GM11168 (cell line): Measurements from ENCODE around the gene TMPRSS3.
"Not testable (repeated sequence)": the region's sequence is repeated elsewhere in the genome, so short reads cannot be mapped to it uniquely, and the experiment has no call there.

ENCODE experiments used
- in situ Hi-C: fragments of 300-500 bp; cut with MboI; formaldehyde crosslinking; loops from one replicate; pipeline ENCODE4 v1.12.0; 2022; ENCODE audit warnings: low sequenced_read_pairs; ENCODE audit not compliant: unreplicated experiment

Gene TMPRSS3

GRCh38 chr21:42411197-42411869, 15.5 kb upstream of the TMPRSS3 start:
- in situ Hi-C loops = no loop called here

DNA sequence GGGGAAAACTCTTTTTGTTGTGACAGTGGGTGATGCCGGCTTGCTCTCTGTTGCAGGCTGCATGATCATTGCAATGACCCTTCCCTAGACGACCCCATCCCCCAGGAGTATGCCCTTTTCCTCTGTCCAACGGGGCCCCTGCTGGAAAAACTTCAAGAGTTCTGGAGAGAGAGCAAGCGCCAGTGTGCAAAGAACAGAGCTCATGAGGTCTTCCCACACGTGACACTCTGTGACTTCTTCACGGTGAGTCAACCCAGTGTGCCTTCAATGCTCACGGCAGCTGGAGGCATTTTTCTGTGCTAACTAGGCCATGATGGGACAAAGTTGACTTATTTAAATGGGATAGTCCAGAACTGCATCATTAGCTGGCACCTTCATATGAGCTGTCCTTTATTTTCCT, 13.5 kb upstream of the TMPRSS3 start:
- in situ Hi-C loops = no loop called here

DNA sequence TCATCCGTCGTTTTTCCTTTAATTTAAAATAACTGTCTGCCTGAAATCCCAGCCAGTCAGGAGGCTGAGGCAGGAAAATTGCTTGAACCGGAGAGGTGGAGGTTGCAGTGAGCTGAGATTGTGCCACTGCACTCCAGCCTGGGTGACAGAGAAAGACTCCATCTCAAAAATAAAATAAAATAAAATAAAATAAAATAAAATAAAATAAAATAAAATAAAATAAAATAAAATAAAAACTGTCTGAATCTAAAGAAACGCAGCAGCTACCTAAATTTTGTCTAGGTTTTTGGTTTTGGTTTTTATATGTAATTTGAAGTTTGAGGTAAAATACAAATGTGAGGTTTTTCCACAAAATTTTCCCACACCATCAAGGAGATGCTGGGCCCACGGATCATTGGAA, 12.9 kb upstream of the TMPRSS3 start:
- in situ Hi-C loops = not testable (repeated sequence)

- in situ Hi-C loops = no loop called here
Measured at GRCh38 chr21:42407476-42407875, 11.6 kb upstream of the TMPRSS3 start.

GRCh38 chr21:42406866-42407265, 11.0 kb upstream of the TMPRSS3 start:
- in situ Hi-C loops = no loop called here

DNA sequence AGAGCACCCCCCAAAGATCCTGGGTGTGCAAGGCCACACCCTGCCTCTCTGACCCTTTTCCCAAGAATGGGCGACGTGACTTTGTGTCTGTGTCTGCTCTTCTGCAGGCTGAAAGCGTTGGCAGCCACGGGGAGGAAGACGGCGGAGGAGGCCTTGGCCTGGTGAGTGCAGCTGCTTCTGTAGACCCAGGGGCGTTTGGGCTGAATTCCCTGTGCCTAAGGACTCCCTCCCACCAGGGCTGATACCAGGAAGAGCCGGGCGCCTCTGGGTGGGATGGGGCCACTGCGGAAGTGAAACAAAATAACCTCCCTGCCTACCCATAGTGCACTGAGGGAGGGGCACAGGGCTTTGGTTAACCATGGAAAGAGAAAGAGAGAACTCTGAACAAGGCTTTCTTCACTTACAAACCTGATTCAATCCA, 10.4 kb upstream of the TMPRSS3 start:
- in situ Hi-C loops = no loop called here

GRCh38 chr21:42405064-42406013, 9.5 kb upstream of the TMPRSS3 start:
- in situ Hi-C loops = no loop called here

- in situ Hi-C loops = no loop called here
Measured at GRCh38 chr21:42404539-42404938, 8.7 kb upstream of the TMPRSS3 start.

DNA sequence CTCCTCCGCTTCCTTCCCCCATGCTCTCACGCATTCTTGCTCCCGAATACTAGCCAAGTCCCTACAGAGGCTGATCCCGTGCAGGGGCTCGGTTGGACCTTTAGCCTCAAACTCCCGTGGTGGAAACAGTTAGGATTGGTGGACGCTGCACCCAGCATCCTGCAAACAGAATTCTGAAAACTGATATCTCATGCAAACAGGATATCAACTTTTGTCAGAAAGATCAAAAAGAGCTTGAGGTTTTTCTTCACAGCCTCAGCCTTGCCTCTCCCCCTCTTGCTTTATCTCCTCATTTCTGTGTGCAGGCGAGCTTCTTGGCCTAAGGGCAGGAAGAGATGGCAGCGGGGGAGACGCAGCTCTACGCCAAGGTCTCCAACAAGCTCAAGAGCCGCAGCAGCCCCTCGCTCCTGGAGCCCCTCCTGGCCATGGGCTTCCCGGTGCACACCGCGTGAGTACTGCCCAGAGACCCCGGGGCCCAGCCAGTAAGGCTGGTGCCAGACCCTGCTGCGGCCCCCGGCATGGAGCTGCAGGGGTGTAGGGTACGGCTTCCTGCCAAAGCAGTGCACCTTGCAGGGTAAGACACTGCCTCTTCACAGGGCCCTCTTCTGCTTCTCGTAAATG, 7.9 kb upstream of the TMPRSS3 start, which contains the start of gene UBASH3A:
Gene UBASH3A (plus strand): TSS at position 292 of the 621 bp plus-strand sequence. CDS start 44 bp downstream, at position 336.
- in situ Hi-C loops = no loop called here

GRCh38 chr21:42401820-42402251, 6.0 kb upstream of the TMPRSS3 start:
- in situ Hi-C loops = no loop called here

DNA sequence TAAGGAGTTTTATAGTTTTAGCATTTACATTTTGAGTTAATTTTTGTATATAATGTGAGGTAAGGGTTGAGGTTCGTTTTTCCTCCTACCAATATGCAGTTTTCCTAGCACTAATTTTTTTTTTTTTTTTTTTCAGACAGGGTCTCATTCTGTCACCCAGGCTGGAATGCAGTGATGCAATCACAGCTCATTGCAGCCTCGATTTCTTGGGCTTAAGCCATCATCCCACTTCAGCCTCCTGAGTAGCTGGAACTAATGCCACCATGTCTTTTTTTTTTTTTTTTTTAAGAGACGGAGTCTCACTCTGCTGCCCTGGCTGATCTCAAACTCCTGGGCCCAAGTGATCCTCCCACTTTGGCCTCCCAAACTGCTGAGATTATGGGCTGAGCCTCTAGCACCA, 5.3 kb upstream of the TMPRSS3 start:
- in situ Hi-C loops = no loop called here

GRCh38 chr21:42400525-42400924, 4.7 kb upstream of the TMPRSS3 start:
- in situ Hi-C loops = no loop called here

DNA sequence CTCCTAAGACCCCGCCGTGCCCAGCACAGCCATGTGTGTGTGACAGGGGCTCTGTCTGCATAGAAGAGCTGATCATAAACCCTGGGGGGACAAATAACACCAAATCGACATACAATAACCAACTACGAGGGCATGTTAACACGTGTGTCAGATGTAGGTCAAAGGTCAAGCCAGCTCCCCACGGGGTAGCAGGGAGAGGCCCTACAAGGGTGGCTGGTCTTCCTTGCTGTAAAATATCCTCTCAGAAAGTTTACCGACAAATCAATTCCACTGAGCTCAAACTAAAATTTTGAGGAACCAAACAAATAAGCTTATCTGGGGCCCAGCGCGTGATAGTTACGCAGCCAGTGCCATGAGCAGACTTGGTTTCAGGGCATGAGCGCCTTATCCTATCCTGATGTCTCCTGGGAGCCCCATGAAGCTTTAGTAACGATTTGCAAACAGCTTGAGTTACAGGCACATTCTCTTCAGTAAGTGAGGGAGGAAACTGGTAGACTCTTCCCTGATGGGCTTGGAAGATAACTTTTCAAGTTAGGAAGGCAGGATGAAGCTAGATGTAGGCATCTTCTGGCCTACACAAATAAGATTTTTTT, 2.7 kb upstream of the TMPRSS3 start:
- in situ Hi-C loops = no loop called here

GRCh38 chr21:42397746-42398394, 2.0 kb upstream of the TMPRSS3 start:
- in situ Hi-C loops = no loop called here

- in situ Hi-C loops = no loop called here
Measured at GRCh38 chr21:42396799-42397745, 1.2 kb upstream of the TMPRSS3 start.

GRCh38 chr21:42395302-42395701, 550 bp downstream of the TMPRSS3 start:
- in situ Hi-C loops = no loop called here

DNA sequence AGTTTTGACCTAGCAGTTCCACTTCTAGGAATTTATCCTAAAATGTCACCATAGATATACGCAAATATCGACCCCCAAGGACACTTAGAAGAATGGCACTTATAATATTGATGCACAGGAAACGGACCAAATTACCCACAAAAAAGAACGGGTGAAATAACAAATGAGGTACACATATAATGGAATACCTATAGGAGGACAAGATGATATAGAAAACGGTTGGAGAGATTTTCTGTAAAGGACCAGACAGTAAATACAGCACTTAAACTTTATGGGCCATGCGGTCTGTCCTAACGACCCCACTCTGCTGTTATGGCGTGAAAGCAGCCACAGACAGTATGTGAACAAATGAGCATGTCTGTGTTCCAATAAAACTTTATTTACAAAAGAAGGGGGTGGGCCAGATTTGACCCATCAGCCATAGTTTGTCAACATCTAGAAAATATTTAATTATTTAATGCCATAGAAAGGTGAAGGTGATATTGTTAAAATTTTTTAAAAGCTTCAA, 2.4 kb downstream of the TMPRSS3 start:
- in situ Hi-C loops = loop anchor here (5.0 kb wide), 1 partner anchor 54 kb away; no protein-coding TSS in a partner anchor

GRCh38 chr21:42392731-42393442, 3.0 kb downstream of the TMPRSS3 start:
- in situ Hi-C loops = loop anchor here (5.0 kb wide), 1 partner anchor 54 kb away; no protein-coding TSS in a partner anchor
